ENCODE data around the gene ADGRF3.
A peak's percentile ranks its signal among the peaks of the same experiment; 100 is the strongest.
"Not testable (repeated sequence)": the region's sequence is repeated elsewhere in the genome, so short reads cannot be mapped to it uniquely, and the experiment has no call there.

The ADGRF3 gene

GRCh38 chr2:26317377-26318105 is 29.0 kb downstream of the ADGRF3 start:
- DNase-seq, result no peak

GRCh38 chr2:26316845-26317244 is 29.7 kb downstream of the ADGRF3 start:
- DNase-seq, result no peak

- DNase-seq, result peak; percentile 16 to 18
These were observed 30.5 kb downstream of the ADGRF3 start for GRCh38 chr2:26316041-26316440.

- DNase-seq, result no peak
These were observed 32.3 kb downstream of the ADGRF3 start for GRCh38 chr2:26314243-26314642.

- no peak for DNase-seq
These were observed 33.1 kb downstream of the ADGRF3 start for GRCh38 chr2:26313446-26313845.

- no peak for DNase-seq
These were observed 34.1 kb downstream of the ADGRF3 start for GRCh38 chr2:26312471-26312870.

- no peak for DNase-seq
These were observed 36.7 kb downstream of the ADGRF3 start for GRCh38 chr2:26309921-26310320.

GRCh38 chr2:26305540-26305939 is 41.0 kb downstream of the ADGRF3 start:
- DNase-seq, result no peak

- DNase-seq, result not testable (repeated sequence)
These were observed 41.5 kb downstream of the ADGRF3 start for GRCh38 chr2:26305094-26305493.

- no peak for DNase-seq
These were observed 43.7 kb downstream of the ADGRF3 start for GRCh38 chr2:26302846-26303245.

- DNase-seq, result no peak
These were observed 46.2 kb downstream of the ADGRF3 start for GRCh38 chr2:26300234-26300925.

- DNase-seq, result peak; percentile 25 to 30
These were observed 47.0 kb downstream of the ADGRF3 start for GRCh38 chr2:26299471-26300101.

- DNase-seq, result peak; percentile 17 to 23
These were observed 47.8 kb downstream of the ADGRF3 start for GRCh38 chr2:26298638-26299393.

- DNase-seq, result no peak
These were observed 48.3 kb downstream of the ADGRF3 start for GRCh38 chr2:26298286-26298637.

GRCh38 chr2:26297061-26297460 is 49.5 kb downstream of the ADGRF3 start:
- DNase-seq, result no peak

- no peak for DNase-seq
These were observed 51.1 kb downstream of the ADGRF3 start for GRCh38 chr2:26295511-26295910.

GRCh38 chr2:26292646-26293045 is 53.9 kb downstream of the ADGRF3 start:
- no peak for DNase-seq

- DNase-seq, result no peak
These were observed 56.6 kb downstream of the ADGRF3 start for GRCh38 chr2:26290001-26290400.

GRCh38 chr2:26285931-26286330 is 60.7 kb downstream of the ADGRF3 start:
- DNase-seq, result no peak

- no peak for DNase-seq
These were observed 62.5 kb downstream of the ADGRF3 start for GRCh38 chr2:26284132-26284531.

- no peak for DNase-seq
These were observed 63.0 kb downstream of the ADGRF3 start for GRCh38 chr2:26283606-26284005.

GRCh38 chr2:26281226-26281625 is 65.4 kb downstream of the ADGRF3 start:
- DNase-seq, result no peak

- no peak for DNase-seq
These were observed 66.7 kb downstream of the ADGRF3 start for GRCh38 chr2:26279886-26280285.
